Measurements from ENCODE around the gene IL20RB. TPM values are rescaled to one million over a fixed set of nuclear protein-coding genes. Genes with fewer than 3 reads are reported as not detected.

The IL20RB gene, protein sequence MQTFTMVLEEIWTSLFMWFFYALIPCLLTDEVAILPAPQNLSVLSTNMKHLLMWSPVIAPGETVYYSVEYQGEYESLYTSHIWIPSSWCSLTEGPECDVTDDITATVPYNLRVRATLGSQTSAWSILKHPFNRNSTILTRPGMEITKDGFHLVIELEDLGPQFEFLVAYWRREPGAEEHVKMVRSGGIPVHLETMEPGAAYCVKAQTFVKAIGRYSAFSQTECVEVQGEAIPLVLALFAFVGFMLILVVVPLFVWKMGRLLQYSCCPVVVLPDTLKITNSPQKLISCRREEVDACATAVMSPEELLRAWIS
- 1.6 and 2.0 TPM in 2 replicates for total RNA-seq

DNA sequence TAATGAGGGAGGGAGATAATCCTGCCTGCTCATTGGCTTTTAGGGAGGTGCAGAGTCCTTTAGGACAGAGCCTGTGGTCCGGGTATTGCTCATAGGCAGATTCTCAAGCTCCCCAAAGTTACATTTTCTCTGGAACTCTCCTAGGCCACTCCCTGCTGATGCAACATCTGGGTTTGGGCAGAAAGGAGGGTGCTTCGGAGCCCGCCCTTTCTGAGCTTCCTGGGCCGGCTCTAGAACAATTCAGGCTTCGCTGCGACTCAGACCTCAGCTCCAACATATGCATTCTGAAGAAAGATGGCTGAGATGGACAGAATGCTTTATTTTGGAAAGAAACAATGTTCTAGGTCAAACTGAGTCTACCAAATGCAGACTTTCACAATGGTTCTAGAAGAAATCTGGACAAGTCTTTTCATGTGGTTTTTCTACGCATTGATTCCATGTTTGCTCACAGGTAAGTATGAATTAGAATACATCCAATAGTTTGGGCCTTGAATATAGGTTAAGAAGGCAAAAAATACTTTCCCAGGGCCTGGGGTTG lies at the start of gene IL20RB:
Gene IL20RB (plus strand): TSS at position 233 of the 538 bp plus-strand sequence. CDS start 131 bp downstream, at position 364.
- intact Hi-C loops (cut with micrococcal nuclease): no loop called here

DNA sequence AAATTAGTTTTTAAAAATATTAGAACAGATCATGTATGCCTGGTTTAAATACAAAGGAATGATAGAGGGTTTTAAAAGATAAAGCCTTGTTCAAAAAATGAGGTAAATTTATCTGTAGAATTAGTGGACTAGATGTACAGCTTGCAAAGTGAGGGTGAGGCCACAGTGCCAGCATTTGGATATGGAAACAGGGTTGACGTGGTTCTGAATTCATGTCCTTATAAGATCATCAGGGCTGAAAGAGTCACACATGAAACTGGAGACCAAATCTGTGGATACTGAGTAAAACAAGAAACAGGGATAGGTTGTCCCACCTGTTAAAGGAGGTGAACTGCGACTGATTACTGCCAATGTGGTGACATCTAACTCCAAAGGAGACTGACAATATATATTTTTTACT lies 49.5 kb upstream of the IL20RB start:
- intact Hi-C loops (cut with micrococcal nuclease): no loop called here

DNA sequence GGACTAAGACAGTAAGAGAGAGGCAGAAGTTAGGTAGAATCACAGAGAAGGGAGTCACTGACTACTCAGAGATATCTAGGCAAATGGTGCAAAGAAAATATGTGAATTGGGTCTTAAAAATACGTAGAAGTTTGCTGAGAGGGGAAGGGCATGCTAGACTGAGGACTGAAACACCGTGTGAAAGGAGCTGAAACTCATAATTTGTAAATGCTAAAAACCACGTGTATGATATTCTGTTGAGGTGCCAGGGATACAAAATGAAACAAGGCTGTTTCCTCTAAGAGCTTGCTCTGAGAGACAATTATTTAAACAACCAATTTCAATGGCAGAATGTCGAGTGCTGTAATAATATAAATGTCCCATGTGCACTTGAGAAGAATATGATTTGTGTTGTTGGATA lies 48.6 kb upstream of the IL20RB start:
- intact Hi-C loops (cut with micrococcal nuclease): loop anchor here (1.0 kb wide), 1 partner anchor 10 kb away; no protein-coding TSS in a partner anchor

DNA sequence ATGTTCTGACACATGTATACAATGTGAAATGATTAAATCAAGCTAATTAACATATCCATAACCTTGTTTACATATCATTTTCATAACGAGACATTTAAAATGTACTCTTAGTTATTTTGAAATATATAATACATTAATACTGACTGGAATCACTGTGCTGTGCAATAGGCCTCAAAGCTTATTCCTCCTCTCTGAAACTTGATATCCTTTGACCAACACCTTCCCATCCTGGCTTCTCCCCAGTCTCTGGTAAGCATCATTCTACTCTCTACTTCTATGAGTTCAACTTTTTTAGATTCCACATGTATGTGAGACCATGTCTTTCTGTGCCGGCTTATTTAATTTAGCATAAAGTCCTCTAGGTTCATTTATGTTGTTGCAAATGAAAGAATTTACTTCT lies 47.1 kb upstream of the IL20RB start:
- intact Hi-C loops (cut with micrococcal nuclease): no loop called here

DNA sequence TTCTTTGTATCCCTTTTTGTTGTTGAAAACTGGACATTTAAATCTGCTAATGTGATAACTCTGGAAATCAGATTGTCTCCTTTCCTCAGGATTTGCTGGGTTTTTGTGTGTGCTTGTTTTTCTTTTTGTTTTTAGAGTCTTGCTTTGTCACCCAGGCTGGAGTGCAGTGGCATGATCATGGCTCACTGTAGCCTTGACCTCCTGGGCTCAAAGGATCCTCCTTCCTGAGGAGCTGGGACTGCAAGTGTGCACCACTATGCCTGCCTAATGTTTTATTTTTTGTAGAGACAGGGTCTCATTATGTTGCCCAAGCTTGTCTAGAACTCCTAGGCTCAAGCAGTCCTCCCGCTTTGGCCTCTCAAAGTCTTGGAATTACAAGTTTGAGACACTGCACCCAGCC lies 44.6 kb upstream of the IL20RB start:
- intact Hi-C loops (cut with micrococcal nuclease): no loop called here

DNA sequence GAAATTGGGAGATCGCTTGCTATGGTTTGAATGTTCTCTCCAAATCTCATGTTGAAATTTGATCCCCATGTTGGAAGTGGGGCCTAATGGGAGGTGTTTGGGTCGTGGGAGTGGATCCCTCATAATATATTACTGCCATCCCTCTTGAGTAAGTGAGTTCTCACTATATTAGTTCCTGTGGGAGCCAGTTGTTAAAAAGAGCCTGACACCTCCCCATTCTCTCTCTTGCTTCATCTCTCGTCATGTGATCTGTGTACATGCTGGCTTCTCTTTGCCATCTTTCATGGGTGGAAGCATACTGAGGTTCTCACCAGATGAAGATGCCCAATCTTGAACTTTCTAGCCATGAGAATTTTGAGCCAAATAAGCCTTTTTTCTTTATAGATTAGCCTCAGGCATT lies 43.0 kb upstream of the IL20RB start:
- intact Hi-C loops (cut with micrococcal nuclease): no loop called here

DNA sequence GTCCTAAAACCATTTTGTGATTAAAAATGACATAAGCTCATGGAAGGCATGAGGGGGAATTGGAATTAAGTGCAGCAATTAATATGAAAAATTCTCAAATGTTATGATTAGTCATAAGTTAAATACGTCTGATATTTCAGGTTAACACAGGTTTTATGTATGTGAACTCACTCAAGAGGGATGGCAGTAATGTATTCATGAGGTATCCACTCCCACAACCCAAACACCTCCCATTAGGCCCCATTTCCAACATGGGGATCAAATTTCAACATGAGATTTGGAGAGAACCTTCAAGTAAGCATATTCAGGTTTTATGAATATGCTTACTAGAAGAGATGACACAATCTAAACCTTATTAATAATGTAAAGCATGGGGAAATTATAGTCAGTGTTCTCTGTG lies 41.6 kb upstream of the IL20RB start:
- intact Hi-C loops (cut with micrococcal nuclease): no loop called here

DNA sequence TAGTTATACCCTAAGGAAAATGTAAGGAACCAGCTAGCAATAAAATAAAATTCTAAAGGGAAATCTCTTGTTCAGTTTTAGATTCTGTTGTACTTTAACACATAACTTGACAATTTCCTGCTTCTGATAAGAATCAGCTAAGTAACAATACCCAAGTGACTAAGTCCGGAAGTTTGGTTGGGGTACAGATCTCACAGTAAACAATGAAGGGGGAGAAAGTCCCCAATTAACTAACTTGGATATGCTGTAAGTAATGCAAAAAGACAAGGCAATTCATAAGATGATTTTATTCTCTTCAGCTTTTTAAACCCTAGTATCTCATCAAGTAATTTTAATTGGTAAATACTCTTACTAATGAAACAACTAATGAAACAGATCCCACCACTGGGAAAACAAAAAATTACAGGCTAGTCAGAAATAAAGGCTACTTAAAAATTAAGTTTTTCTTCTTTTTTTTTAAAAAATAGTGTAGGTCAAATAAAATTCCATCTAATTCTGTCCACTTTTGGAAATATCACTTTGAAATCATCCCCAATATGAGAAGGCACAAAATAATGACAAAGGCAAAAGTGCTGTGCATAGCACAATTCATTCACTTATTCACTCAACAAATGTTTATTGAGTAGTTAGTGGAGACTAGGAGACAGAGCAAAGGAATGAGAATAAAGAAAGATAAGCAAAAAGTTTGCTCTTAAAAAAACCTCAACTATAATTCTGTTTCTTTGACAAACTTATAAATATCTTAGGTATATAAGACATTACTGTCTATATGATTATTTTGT lies 37.8 kb upstream of the IL20RB start:
- intact Hi-C loops (cut with micrococcal nuclease): loop anchor here (1.0 to 5.0 kb wide), 7 partner anchors 11 to 1407 kb away; partner anchors contain the start of genes MSL2, NCK1, NME9 and STAG1

DNA sequence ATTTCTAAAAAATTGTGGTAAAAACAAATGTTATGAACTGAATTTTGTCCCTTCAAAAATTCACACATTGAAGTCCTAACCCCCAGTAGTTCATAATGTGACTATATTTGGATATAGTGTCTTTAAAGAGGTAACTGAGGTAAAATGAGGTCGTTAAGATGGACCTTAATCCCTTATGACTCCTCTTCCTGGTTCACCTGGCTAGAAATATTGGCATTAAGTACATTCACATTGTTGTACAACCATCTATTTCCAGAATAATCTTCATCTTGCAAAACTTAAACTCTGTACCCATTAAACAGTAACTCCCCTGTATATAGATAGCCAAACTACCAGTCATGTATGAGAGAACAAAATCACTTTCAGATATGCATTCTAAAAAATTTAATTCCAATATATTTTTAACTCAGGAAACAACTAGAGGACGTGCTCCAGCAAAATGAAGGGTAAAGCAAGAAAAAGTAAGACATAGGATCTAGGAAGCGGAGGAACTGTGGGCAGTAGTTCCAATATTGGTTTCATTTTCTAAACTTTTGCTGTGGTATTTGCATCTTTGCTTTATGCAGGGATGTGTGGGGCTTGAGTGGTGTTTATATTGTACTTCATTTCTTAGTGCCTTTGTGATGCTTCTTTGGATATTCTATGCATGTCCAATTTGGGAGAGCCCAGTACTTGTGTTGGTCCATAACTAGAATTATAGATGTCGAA lies 36.7 kb upstream of the IL20RB start:
- intact Hi-C loops (cut with micrococcal nuclease): loop anchor here (1.0 to 5.0 kb wide), 6 partner anchors 11 to 1406 kb away; partner anchors contain the start of genes NME9 and STAG1

DNA sequence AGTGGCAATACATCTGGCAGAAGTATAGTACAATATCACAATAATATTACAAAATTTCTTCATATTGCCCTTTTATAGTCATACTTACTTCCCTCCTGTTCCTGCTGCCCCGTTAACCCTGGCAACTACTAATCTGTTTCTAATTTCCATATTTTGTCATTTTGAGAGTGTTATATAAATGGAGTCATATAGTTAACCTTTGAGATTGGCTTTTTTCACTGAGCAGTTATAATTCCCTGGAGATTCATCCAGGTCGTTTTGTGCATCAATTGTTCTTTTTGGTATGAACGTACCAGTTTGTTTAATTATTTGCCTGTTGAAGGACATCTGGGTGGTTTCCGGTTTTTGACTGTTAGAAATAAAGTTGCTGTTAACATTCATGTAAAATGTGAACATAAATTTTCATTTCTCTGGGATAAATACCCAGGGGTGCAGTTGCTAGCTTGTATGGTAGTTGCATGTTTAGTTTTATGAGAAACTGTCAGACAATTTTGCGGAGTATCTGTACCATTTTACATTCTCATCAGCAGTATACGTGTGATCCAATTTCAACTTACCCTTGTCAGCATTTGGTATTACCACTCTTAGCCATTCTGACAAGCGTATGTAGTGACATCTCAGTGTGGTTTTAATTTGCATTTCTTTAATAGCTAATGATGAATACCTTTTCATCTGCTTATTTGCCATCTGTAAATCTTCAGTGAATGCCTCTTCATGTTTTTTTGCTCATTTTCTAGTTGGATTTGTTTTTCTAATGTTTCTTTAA lies 32.2 kb upstream of the IL20RB start:
- intact Hi-C loops (cut with micrococcal nuclease): no loop called here

DNA sequence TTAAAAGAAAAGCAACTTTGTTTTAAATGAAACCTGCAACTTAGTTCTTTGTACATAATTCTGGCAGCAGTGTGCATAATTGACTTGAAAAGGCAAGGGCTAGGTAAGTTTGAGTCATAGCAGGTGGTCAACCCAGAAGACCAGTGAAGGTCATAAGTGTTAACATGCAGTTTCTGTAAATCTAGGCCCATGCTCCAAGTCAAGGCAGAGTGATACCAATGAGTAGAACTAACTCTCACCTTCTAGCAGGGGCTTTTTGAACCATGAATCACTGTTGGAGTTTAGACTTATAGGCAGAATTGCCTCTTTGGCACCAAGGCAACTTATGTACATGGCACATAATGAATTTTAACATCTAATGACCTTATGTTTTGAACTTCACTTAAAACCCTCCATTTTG lies 29.5 kb upstream of the IL20RB start:
- intact Hi-C loops (cut with micrococcal nuclease): no loop called here

DNA sequence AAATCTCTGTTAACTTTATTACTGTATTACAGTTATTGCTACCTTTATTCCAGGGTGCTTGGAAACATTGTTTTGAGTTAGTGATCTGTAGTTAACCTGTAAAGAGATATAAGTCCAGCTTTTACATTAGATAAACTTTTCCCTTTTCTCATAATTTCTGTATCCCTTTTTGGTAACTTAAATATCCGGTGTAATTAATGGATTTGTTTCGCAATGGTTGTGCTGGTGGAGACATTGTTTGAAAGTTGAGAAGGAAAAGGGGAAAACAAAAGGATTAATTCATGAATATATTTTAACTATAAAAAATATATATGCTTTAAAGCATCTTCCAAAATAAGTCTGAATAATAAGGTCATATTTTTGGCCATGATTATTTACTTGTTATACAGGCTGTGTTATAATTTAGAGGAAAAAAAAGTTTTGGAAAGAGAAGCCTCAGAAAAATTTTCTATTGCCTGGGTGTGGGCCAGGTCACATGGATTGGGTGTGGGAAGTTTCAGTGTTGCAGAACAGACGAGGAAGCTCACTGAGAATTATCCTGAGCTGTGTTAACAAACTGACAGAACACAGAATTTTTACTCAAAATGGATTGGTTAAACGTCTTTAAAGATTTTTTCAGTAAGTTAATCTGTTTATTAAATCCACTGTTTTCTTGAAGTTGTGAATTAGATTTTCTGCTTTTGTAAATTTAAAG lies 27.7 kb upstream of the IL20RB start:
- intact Hi-C loops (cut with micrococcal nuclease): loop anchor here (5.0 kb wide), 3 partner anchors 33 to 678 kb away; partner anchors contain the start of genes PCCB and SLC35G2

DNA sequence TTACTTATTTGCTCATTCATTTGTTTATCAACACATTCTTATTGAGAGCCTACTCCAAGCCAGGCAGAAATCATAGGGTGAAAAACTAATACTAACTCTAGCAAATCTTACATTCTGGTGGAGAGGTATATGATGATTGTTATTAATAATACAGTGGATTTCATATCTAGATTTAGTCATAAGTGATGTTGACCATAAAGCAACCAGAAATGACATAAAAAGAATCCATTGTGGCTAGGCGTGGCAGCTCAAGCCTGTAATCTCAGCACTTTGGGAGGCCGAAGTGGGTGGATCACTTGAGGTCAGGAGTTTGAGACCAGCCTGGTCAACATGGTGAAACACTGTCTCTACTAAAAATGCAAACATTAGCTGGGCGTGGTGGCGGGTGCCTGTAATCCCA lies 26.2 kb upstream of the IL20RB start:
- intact Hi-C loops (cut with micrococcal nuclease): loop anchor here (1.0 to 5.0 kb wide), 5 partner anchors 10 to 679 kb away; partner anchors contain the start of genes PCCB and SLC35G2

DNA sequence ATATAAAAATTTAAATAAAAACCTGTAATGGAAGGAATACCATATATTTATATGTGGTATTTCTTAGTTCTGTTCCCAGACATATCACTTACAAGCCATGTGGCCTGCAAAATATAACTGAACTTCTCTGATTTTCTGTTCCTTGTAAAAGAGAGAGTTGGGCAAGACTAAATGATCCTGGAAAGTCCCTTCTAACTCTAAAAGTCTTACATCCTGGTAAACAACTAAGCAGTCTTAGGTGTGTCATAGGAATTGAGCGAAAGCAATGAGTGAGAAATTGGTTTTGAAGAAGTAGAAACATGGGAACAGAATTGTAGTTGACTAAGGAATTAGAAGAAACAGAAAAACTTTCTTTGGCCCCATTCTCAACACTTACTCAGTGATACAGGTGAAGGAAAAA lies 25.3 kb upstream of the IL20RB start:
- intact Hi-C loops (cut with micrococcal nuclease): loop anchor here (1.0 to 5.0 kb wide), 5 partner anchors 11 to 680 kb away; partner anchors contain the start of genes PCCB and SLC35G2

DNA sequence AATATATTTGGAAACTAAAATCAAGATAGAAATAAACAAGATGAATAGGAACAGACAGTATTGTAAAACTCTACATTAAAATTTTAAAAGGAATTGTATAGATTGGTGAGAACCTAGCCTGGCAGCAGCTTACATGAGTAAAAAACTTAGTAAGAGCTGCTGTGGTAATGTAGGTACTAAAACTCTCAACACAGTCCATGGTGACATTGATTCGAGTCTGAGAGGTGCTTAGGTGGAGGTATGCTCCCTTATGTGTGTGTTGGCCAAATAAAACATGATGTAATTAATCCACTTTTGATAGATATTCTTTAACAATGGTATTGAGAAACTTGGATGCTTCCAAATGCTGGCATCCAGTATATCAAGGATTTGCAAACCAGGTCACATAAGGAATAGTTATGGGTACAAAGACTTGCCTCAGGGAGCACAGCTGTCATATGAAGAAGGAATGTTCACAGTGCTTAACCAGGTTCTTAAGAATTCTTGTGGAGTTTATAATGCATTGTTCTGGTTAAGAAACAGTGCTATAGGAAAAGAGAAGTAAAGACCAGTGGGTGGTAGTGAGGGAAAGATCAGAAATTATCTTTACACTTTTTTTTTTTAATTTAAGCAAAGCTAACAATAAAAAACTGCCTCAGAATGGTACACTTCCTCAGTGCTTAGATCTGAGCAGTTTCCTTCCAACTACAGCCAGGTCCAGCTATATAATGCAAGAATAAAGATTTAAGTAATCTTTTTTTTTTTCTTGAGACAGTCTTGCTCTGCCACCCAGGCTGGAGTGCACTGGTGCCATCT lies 24.6 kb upstream of the IL20RB start:
- intact Hi-C loops (cut with micrococcal nuclease): loop anchor here (1.0 to 5.0 kb wide), 5 partner anchors 12 to 681 kb away; partner anchors contain the start of genes PCCB and SLC35G2

DNA sequence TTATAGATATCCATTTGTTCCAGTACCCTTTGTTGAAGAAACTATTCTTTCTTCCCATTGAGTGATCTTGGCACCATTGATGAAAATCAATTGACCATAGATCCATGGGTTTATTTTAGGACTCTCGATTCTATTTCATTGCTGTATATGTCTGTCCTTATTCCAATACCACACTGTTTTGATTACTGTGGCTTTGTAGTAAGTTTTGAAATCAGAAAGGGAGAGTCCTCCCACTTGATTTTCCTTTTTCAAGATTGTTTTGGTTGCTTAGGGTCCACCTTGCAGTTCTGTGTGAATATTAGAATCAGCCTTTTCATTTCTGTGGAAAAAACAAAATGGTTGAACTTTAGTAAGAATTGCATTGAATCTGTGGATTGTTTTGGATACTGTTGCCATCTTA lies 20.6 kb upstream of the IL20RB start:
- intact Hi-C loops (cut with micrococcal nuclease): no loop called here

DNA sequence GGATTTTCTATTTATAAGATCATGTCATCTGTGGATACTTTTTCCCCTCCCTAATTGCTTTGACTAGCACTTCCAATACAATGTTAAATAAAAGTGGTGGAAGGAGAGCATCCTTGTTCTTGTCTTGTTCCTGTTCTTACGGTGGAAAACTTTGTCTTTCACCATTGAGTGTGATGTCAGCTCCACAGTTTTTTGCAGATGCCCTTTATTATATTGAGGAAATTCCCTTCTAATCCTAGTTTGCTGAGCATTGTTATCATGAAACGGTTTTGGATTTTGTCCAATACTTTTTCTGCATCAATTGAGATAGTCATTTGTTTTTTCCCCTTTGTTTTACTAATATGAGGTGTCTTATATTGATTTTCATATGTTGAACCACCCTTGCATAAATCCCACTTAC lies 19.9 kb upstream of the IL20RB start:
- intact Hi-C loops (cut with micrococcal nuclease): no loop called here

DNA sequence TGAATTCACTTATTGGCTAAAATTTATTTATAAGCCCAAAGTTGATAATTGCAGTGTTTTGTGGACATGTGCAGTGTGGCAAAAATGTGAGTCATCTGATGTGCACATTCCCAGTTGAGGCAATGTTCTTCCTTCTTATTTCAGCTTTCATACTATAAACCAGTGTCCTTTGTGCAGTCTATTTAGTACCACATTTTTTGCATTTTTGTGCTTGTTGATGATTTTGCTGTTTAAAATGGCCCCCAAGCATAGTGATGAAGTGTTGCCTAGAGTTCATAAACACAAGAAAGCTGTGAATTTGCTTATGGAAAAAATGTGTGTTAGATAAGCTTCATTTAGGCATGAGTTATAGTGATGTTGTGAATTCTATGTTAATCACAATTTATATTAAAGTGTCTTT lies 19.4 kb upstream of the IL20RB start:
- intact Hi-C loops (cut with micrococcal nuclease): no loop called here

DNA sequence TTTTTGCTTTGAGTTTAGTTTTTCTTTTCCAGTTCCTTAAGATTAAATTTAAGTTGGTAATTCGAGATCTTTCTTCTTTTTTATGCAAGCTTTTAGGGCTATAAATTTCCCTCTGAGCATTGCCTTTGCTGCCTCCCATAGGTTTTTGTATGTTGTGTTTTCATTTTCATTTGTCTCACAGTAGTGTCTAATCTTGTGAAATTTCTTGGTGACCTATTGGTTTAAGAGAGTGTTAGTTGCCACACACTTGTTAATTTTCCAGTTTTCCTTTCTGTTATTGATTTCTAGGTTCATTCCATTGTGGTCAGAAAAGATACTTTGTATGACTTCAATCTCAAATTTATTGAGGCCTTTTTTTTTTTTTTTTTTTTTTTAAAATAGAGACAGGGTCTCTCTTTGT lies 18.3 kb upstream of the IL20RB start:
- intact Hi-C loops (cut with micrococcal nuclease): no loop called here

All from T-helper 1 cell treated with Interleukin-12 subunit alpha and Interleukin-12 subunit beta and Interleukin-4 antibody, amounts not matched to agents 30 ng/mL and 1 ng/mL, for 36 hours (primary cell).